SU-DHL-6 (cell line): ENCODE results near the gene CENPU.
A peak's percentile ranks its signal among the peaks of the same experiment; 100 is the strongest.
"Not testable (repeated sequence)": the region's sequence is repeated elsewhere in the genome, so short reads cannot be mapped to it uniquely, and the experiment has no call there.

ENCODE experiments used
- H2AFZ ChIP-seq: fragments of 200-600 bp; sonication (generic); 2 replicates; pipeline ENCODE4 v1.6.1; 2014; ENCODE audit warnings: low read depth, mild to moderate bottlenecking, moderate library complexity, mixed read lengths, antibody characterized with exemption, low read length; ENCODE audit not compliant: severe bottlenecking
- H3F3A ChIP-seq: fragments of 200-600 bp; shearing (Covaris generic); 2 replicates; pipeline ENCODE4 v1.6.0; 2016; ENCODE audit warnings: antibody characterized with exemption, mild to moderate bottlenecking; ENCODE audit not compliant: insufficient read depth
- H3K27ac ChIP-seq: fragments of 200-600 bp; sonication (generic); 2 replicates; pipeline ENCODE4 v1.5.1; 2016; ENCODE audit warnings: low read depth, mild to moderate bottlenecking, low read length, moderate library complexity, mixed read lengths
- H3K27me3 ChIP-seq: fragments of 200-600 bp; sonication (generic), shearing (Covaris generic); 2 replicates; pipeline ENCODE4 v1.6.0; 2014; ENCODE audit warnings: mild to moderate bottlenecking, low read length
- H3K36me3 ChIP-seq: fragments of 200-600 bp; sonication (generic); 2 replicates; pipeline ENCODE4 v1.6.1; 2014; ENCODE audit warnings: mild to moderate bottlenecking, low read length, mixed read lengths
- H3K4me2 ChIP-seq: fragments of 300-600, 200-600 bp; shearing (Covaris generic), sonication (generic); 2 replicates; pipeline ENCODE4 v1.6.0; 2014; ENCODE audit warnings: low read length, low read depth, mild to moderate bottlenecking; ENCODE audit not compliant: poor library complexity, severe bottlenecking
- H3K4me3 ChIP-seq: fragments of 200-600 bp; sonication (generic); 2 replicates; pipeline ENCODE4 v1.5.1; 2014; ENCODE audit warnings: antibody characterized with exemption, low read length, mild to moderate bottlenecking, mixed read lengths; ENCODE audit not compliant: insufficient read depth, poor library complexity, severe bottlenecking
- H3K79me2 ChIP-seq: fragments of 200-600 bp; sonication (generic); 2 replicates; pipeline ENCODE4 v1.6.1; 2014; ENCODE audit warnings: mild to moderate bottlenecking, low read length, moderate library complexity; ENCODE audit not compliant: insufficient read depth
- H3K9ac ChIP-seq: fragments of 200-600 bp; sonication (generic); 2 replicates; pipeline ENCODE4 v1.7.0; 2014; ENCODE audit warnings: mild to moderate bottlenecking, low read length
- H3K9me2 ChIP-seq: fragments of 200-600 bp; sonication (generic); replicated peaks from 2 replicates; pipeline ENCODE4 v1.6.1; 2014; ENCODE audit warnings: low read length; ENCODE audit not compliant: insufficient read depth
- H3K9me3 ChIP-seq: fragments of 200-600 bp; sonication (generic); 2 replicates; pipeline ENCODE4 v1.6.1; 2014; ENCODE audit warnings: low read length, mixed read lengths; ENCODE audit not compliant: insufficient read depth
- H4K20me1 ChIP-seq: fragments of 200-600 bp; sonication (generic); 2 replicates; pipeline ENCODE4 v1.6.1; 2014; ENCODE audit warnings: low read depth, mild to moderate bottlenecking, antibody characterized with exemption, low read length, moderate library complexity, mixed read lengths
- EZH2phosphoT487 ChIP-seq: fragments of 200-600 bp; sonication (generic), shearing (Covaris generic); conservative IDR thresholded peaks from 2 replicates; pipeline ENCODE4 v1.6.1; 2018; ENCODE audit warnings: mild to moderate bottlenecking, antibody characterized with exemption, low read length, moderate library complexity, mixed read lengths
- TF ChIP-seq, protein P1 (sequence below): fragments of 200-600 bp; sonication (generic); IDR thresholded peaks from one replicate; pipeline ENCODE4 v1.5.1; 2017; ENCODE audit warnings: antibody characterized with exemption, mild to moderate bottlenecking, low read length, moderate library complexity; ENCODE audit not compliant: insufficient read depth, poor library complexity, severe bottlenecking

CENPU gene, protein sequence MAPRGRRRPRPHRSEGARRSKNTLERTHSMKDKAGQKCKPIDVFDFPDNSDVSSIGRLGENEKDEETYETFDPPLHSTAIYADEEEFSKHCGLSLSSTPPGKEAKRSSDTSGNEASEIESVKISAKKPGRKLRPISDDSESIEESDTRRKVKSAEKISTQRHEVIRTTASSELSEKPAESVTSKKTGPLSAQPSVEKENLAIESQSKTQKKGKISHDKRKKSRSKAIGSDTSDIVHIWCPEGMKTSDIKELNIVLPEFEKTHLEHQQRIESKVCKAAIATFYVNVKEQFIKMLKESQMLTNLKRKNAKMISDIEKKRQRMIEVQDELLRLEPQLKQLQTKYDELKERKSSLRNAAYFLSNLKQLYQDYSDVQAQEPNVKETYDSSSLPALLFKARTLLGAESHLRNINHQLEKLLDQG

GRCh38 chr4:184733654-184734524 lies at the start of gene CENPU:
CENPU (minus strand) TSS chr4:184734096; CDS start chr4:184734062, 34 bp downstream.
- Histone ChIP-seq H2AFZ (peak within 1 kb of the TSS; percentile 93), H3F3A (no peaks in the 10 kb centered on the region), H3K27ac (peak within 1 kb of the TSS; percentile 81), H4K20me1 (0 out of 2 replicates have a peak, but pooled peaks cover 11% of the 10 kb centered on the region), H3K27me3 (no peaks in the 10 kb centered on the region), H3K4me2 (peak within 1 kb of the TSS; percentile 97), H3K36me3 (peaks cover 18% of the 10 kb centered on the region; the same call in 1 of the 2 replicates), H3K4me3 (peak within 1 kb of the TSS; percentile 93), H3K79me2 (peaks cover 49% of the 10 kb centered on the region), H3K9ac (peak within 1 kb of the TSS; percentile 92), H3K9me2 (no peaks in the 10 kb centered on the region), H3K9me3 (no peaks in the 10 kb centered on the region)
- no peak for TF ChIP-seq EZH2phosphoT487
- TF ChIP-seq, protein P1, sequence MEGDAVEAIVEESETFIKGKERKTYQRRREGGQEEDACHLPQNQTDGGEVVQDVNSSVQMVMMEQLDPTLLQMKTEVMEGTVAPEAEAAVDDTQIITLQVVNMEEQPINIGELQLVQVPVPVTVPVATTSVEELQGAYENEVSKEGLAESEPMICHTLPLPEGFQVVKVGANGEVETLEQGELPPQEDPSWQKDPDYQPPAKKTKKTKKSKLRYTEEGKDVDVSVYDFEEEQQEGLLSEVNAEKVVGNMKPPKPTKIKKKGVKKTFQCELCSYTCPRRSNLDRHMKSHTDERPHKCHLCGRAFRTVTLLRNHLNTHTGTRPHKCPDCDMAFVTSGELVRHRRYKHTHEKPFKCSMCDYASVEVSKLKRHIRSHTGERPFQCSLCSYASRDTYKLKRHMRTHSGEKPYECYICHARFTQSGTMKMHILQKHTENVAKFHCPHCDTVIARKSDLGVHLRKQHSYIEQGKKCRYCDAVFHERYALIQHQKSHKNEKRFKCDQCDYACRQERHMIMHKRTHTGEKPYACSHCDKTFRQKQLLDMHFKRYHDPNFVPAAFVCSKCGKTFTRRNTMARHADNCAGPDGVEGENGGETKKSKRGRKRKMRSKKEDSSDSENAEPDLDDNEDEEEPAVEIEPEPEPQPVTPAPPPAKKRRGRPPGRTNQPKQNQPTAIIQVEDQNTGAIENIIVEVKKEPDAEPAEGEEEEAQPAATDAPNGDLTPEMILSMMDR: no peak

- Histone ChIP-seq H3F3A (no peaks in the 10 kb centered on the region), H3K27me3 (no peaks in the 10 kb centered on the region), H3K27ac (no peak overlapping the region), H3K79me2 (no peaks in the 10 kb centered on the region), H3K9me2 (no peaks in the 10 kb centered on the region), H4K20me1 (no peaks in the 10 kb centered on the region), H2AFZ (no peak overlapping the region), H3K36me3 (no peaks in the 10 kb centered on the region), H3K4me2 (no peak overlapping the region), H3K9me3 (no peaks in the 10 kb centered on the region), H3K9ac (no peak overlapping the region), H3K4me3 (no peak overlapping the region)
- TF ChIP-seq, protein P1: no peak
- TF ChIP-seq EZH2phosphoT487: no peak
These were observed 49.0 kb upstream of the CENPU start for GRCh38 chr4:184782731-184783373.

DNA sequence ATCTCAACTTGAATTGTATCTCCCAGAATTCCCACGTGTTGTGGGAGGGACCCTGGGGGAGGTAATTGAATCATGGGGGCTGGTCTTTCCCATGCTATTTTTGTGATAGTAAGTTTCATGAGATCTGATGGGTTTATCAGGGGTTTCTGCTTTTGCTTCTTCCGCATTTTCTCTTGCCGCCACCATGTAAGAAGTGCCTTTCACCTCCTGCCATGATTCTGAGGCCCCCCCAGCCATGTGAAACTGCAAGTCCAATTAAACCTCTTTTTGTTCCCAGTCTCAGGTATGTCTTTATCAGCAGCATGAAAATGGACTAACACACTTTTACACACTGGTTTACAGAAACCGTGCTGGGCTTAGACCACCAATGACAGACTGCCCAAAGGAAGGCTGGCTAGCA lies 45.3 kb upstream of the CENPU start:
- not testable (repeated sequence) for H3F3A ChIP-seq, H4K20me1 ChIP-seq, H3K79me2 ChIP-seq, H3K27me3 ChIP-seq, H2AFZ ChIP-seq, H3K36me3 ChIP-seq, H3K4me3 ChIP-seq, H3K27ac ChIP-seq, H3K9me3 ChIP-seq, H3K4me2 ChIP-seq, H3K9me2 ChIP-seq, H3K9ac ChIP-seq
